ENCODE measurements around the gene FBXO5.

- TF ChIP-seq, protein P1, sequence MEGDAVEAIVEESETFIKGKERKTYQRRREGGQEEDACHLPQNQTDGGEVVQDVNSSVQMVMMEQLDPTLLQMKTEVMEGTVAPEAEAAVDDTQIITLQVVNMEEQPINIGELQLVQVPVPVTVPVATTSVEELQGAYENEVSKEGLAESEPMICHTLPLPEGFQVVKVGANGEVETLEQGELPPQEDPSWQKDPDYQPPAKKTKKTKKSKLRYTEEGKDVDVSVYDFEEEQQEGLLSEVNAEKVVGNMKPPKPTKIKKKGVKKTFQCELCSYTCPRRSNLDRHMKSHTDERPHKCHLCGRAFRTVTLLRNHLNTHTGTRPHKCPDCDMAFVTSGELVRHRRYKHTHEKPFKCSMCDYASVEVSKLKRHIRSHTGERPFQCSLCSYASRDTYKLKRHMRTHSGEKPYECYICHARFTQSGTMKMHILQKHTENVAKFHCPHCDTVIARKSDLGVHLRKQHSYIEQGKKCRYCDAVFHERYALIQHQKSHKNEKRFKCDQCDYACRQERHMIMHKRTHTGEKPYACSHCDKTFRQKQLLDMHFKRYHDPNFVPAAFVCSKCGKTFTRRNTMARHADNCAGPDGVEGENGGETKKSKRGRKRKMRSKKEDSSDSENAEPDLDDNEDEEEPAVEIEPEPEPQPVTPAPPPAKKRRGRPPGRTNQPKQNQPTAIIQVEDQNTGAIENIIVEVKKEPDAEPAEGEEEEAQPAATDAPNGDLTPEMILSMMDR (IDR thresholded peaks at IDR 0.05; ENCODE audit: low read depth, low read length, poor library complexity, severe bottlenecking) = no peak
- TF ChIP-seq EZH2phosphoT487 (IDR thresholded peaks at IDR 0.05; ENCODE audit: borderline replicate concordance, low read length) = no peak
These were observed 41.1 kb downstream of the FBXO5 start for GRCh38 chr6:152941746-152942145.
